Measurements from ENCODE around the gene PPP2R2C.

PPP2R2C gene

GRCh38 chr4:6471307-6472007 is 957 bp downstream of the PPP2R2C start:
- DNase-seq: no peak
- Histone ChIP-seq H3K9me3 (ENCODE audit: insufficient read depth, low read length, severe bottlenecking) (no peaks in the 10 kb centered on the region), H3K27ac (ENCODE audit: low read length) (no peak overlapping the region), H3K4me3 (ENCODE audit: low read depth in 1 of 2, low read length in 2 of 2) (no peak overlapping the region), H3K4me2 (ENCODE audit: insufficient read depth, low read length) (no peak overlapping the region), H4K20me1 (ENCODE audit: insufficient read depth, low read length) (no peaks in the 10 kb centered on the region), H3K36me3 (ENCODE audit: insufficient read depth, low read length) (no peaks in the 10 kb centered on the region), H3K4me1 (ENCODE audit: insufficient read depth, low read length) (no peaks in the 10 kb centered on the region), H2AFZ (ENCODE audit: low read depth, low read length) (no peak overlapping the region), H3K79me2 (ENCODE audit: insufficient read depth, low read length) (no peaks in the 10 kb centered on the region), H3K9ac (ENCODE audit: low read depth, low read length) (no peak overlapping the region), H3K27me3 (ENCODE audit: insufficient read depth, low read length, poor library complexity) (no peaks in the 10 kb centered on the region)
- no peak for TF ChIP-seq EZH2 (IDR thresholded peaks at IDR 0.05; ENCODE audit: borderline replicate concordance, low read depth, low read length, severe bottlenecking)
- TF ChIP-seq CTCF (IDR thresholded peaks at IDR 0.05; ENCODE audit: borderline replicate concordance, extremely low read depth, low read length, poor library complexity, severe bottlenecking): no peak
- ATAC-seq (ENCODE audit: insufficient read depth, low read depth): no peak

GRCh38 chr4:6470502-6471306 is 1.7 kb downstream of the PPP2R2C start:
- Histone ChIP-seq H3K9ac (ENCODE audit: low read depth, low read length) (no peak overlapping the region), H3K9me3 (ENCODE audit: insufficient read depth, low read length, severe bottlenecking) (no peaks in the 10 kb centered on the region), H3K36me3 (ENCODE audit: insufficient read depth, low read length) (no peaks in the 10 kb centered on the region), H3K4me3 (ENCODE audit: low read depth in 1 of 2, low read length in 2 of 2) (no peak overlapping the region), H3K27ac (ENCODE audit: low read length) (no peak overlapping the region), H2AFZ (ENCODE audit: low read depth, low read length) (no peak overlapping the region), H3K4me1 (ENCODE audit: insufficient read depth, low read length) (no peaks in the 10 kb centered on the region), H3K4me2 (ENCODE audit: insufficient read depth, low read length) (no peak overlapping the region), H3K79me2 (ENCODE audit: insufficient read depth, low read length) (no peaks in the 10 kb centered on the region), H3K27me3 (ENCODE audit: insufficient read depth, low read length, poor library complexity) (no peaks in the 10 kb centered on the region), H4K20me1 (ENCODE audit: insufficient read depth, low read length) (no peaks in the 10 kb centered on the region)
- DNase-seq: no peak
- ATAC-seq (ENCODE audit: insufficient read depth, low read depth): no peak
- TF ChIP-seq CTCF (IDR thresholded peaks at IDR 0.05; ENCODE audit: borderline replicate concordance, extremely low read depth, low read length, poor library complexity, severe bottlenecking): no peak
- TF ChIP-seq EZH2 (IDR thresholded peaks at IDR 0.05; ENCODE audit: borderline replicate concordance, low read depth, low read length, severe bottlenecking): no peak

- Histone ChIP-seq H3K4me3 (ENCODE audit: low read depth in 1 of 2, low read length in 2 of 2) (no peak overlapping the region), H3K27ac (ENCODE audit: low read length) (no peak overlapping the region), H3K4me2 (ENCODE audit: insufficient read depth, low read length) (no peak overlapping the region), H2AFZ (ENCODE audit: low read depth, low read length) (no peak overlapping the region), H3K36me3 (ENCODE audit: insufficient read depth, low read length) (no peaks in the 10 kb centered on the region), H3K79me2 (ENCODE audit: insufficient read depth, low read length) (no peaks in the 10 kb centered on the region), H3K27me3 (ENCODE audit: insufficient read depth, low read length, poor library complexity) (no peaks in the 10 kb centered on the region), H4K20me1 (ENCODE audit: insufficient read depth, low read length) (no peaks in the 10 kb centered on the region), H3K9me3 (ENCODE audit: insufficient read depth, low read length, severe bottlenecking) (no peaks in the 10 kb centered on the region), H3K9ac (ENCODE audit: low read depth, low read length) (no peak overlapping the region), H3K4me1 (ENCODE audit: insufficient read depth, low read length) (no peaks in the 10 kb centered on the region)
- ATAC-seq (ENCODE audit: insufficient read depth, low read depth) (no peak), DNase-seq (no peak)
- TF ChIP-seq CTCF (IDR thresholded peaks at IDR 0.05; ENCODE audit: borderline replicate concordance, extremely low read depth, low read length, poor library complexity, severe bottlenecking) (no peak), EZH2 (IDR thresholded peaks at IDR 0.05; ENCODE audit: borderline replicate concordance, low read depth, low read length, severe bottlenecking) (no peak)
Measured at GRCh38 chr4:6469898-6470501, 2.4 kb downstream of the PPP2R2C start.
